Liver (tissue), 9 donors: ENCODE results near the gene AMY1C. TPM values are rescaled to one million over a fixed set of nuclear protein-coding genes. Genes with fewer than 3 reads are reported as not detected.
"Not testable (repeated sequence)": the region's sequence is repeated elsewhere in the genome, so short reads cannot be mapped to it uniquely, and the experiment has no call there.

Experiments
- DNase-seq: peaks from one replicate; pipeline ENCODE4 v3.0.0-alpha.2; 2017; ENCODE audit warnings: low spot score
- H3K27ac ChIP-seq, 2 donors: one replicate each; pipeline ENCODE4 v1.7.0; 2013; ENCODE audit warnings: inconsistent platforms in 2 of 2, low read length in 2 of 2, control low read depth in 1 of 2, low read depth in 1 of 2, mild to moderate bottlenecking in 1 of 2
- H3K27me3 ChIP-seq, 4 donors: one replicate each; pipeline versions ENCODE4 v1.6.1 to v1.7.0; 2013; ENCODE audit warnings: low read length in 3 of 4, inconsistent platforms in 1 of 4, mild to moderate bottlenecking in 1 of 4, moderate library complexity in 1 of 4; ENCODE audit not compliant: control insufficient read depth in 4 of 4, insufficient read depth in 4 of 4
- H3K36me3 ChIP-seq, 4 donors: one replicate each; pipeline versions ENCODE4 v1.6.1 to v1.7.0; 2013; ENCODE audit warnings: low read length in 3 of 4, mild to moderate bottlenecking in 3 of 4, low read depth in 1 of 4, moderate library complexity in 1 of 4; ENCODE audit not compliant: control insufficient read depth in 4 of 4, insufficient read depth in 3 of 4
- H3K4me1 ChIP-seq, 4 donors: one replicate each; pipeline versions ENCODE4 v1.6.1 to v1.7.0; 2013; ENCODE audit warnings: low read length in 3 of 4, mild to moderate bottlenecking in 3 of 4, moderate library complexity in 1 of 4; ENCODE audit not compliant: control insufficient read depth in 4 of 4, insufficient read depth in 4 of 4
- H3K4me3 ChIP-seq, 3 donors: one replicate each; pipeline versions ENCODE4 v1.6.1 to v1.7.0; 2013; ENCODE audit warnings: low read length in 3 of 3, control low read depth in 1 of 3, low read depth in 1 of 3, mild to moderate bottlenecking in 1 of 3
- H3K9ac ChIP-seq, 2 donors: one replicate each; pipeline ENCODE4 v1.7.0; 2013; ENCODE audit warnings: low read length in 2 of 2, mild to moderate bottlenecking in 2 of 2, moderate library complexity in 2 of 2, control low read depth in 1 of 2, low read depth in 1 of 2
- H3K9me3 ChIP-seq, 4 donors: one replicate each; pipeline versions ENCODE4 v1.6.1 to v1.7.0; 2013; ENCODE audit warnings: low read length in 3 of 4; ENCODE audit not compliant: control insufficient read depth in 4 of 4
- EGR1 ChIP-seq, 2 donors: IDR thresholded peaks; 2 replicates each; pipeline ENCODE4 v1.6.1; 2016 to 2018; ENCODE audit warnings: antibody characterized with exemption in 2 of 2, low read depth in 2 of 2
- FOXA1 ChIP-seq: IDR thresholded peaks from 2 replicates; pipeline ENCODE4 v1.6.1; 2016; ENCODE audit warnings: antibody characterized with exemption
- FOXA2 ChIP-seq: IDR thresholded peaks from 2 replicates; pipeline ENCODE4 v1.6.1; 2016; ENCODE audit warnings: antibody characterized with exemption
- GABPA ChIP-seq, 2 donors: IDR thresholded peaks in 1 of 2; conservative IDR thresholded peaks in 1 of 2; 2 replicates each; pipeline ENCODE4 v1.6.1; 2016; ENCODE audit warnings: antibody characterized with exemption in 2 of 2, mild to moderate bottlenecking in 1 of 2, moderate library complexity in 1 of 2
- HNF4G ChIP-seq: IDR thresholded peaks from 2 replicates; pipeline ENCODE4 v1.6.1; 2016; ENCODE audit warnings: antibody characterized with exemption
- JUND ChIP-seq, 2 donors: IDR thresholded peaks; 2 replicates each; pipeline ENCODE4 v1.6.1; 2016; ENCODE audit warnings: antibody characterized with exemption in 2 of 2
- RXRA ChIP-seq, 2 donors: IDR thresholded peaks; 2 replicates each; pipeline ENCODE4 v1.6.1; 2017 to 2018; ENCODE audit warnings: antibody characterized with exemption in 2 of 2, mild to moderate bottlenecking in 1 of 2
- YY1 ChIP-seq: IDR thresholded peaks from 2 replicates; pipeline ENCODE4 v1.6.1; 2016; ENCODE audit warnings: antibody characterized with exemption, mild to moderate bottlenecking
- WGBS: extraction: QIAGEN DNeasy Blood & Tissue Kit; methylation state at CpG from one replicate; pipeline ENCODE4 v1.1.7; 2013; 5-methylcytosine and 5-hydroxymethylcytosine counted together
- polyA plus RNA-seq, 2 donors: library from polyadenylated mRNA; stranded (reverse) in 1 of 2; unstranded in 1 of 2; fragments of 200-250 nt in 1 of 2; fragments of >200 nt in 1 of 2; fragmentation: Nextera tagmentation in 1 of 2; extraction: Ambion mirVana in 1 of 2; gene quantifications; one replicate each; pipeline versions ENCODE4 v1.2.1 to v1.2.3, GENCODE V29; 2013 to 2015
- total RNA-seq, 2 donors: library from RNA; depleted of rRNA; stranded (reverse); fragments of >200 nt; gene quantifications; one replicate each; pipeline ENCODE4 v1.2.3, GENCODE V29; 2014
- TF ChIP-seq, protein P1 (sequence below): IDR thresholded peaks from 2 replicates; pipeline ENCODE4 v1.6.1; 2016; ENCODE audit warnings: antibody characterized with exemption
- TF ChIP-seq, protein P2 (sequence below): IDR thresholded peaks from 2 replicates; pipeline ENCODE4 v1.6.1; 2016; ENCODE audit warnings: antibody characterized with exemption, mild to moderate bottlenecking
- TF ChIP-seq, protein P3 (sequence below): IDR thresholded peaks from 2 replicates; pipeline ENCODE4 v1.6.1; 2016; ENCODE audit warnings: antibody characterized with exemption
- TF ChIP-seq, protein P4 (sequence below): IDR thresholded peaks from 2 replicates; pipeline ENCODE4 v1.6.1; 2016; ENCODE audit warnings: antibody characterized with exemption
- TF ChIP-seq, protein P5 (sequence below): fragments of 150-350 bp; IDR thresholded peaks from 2 replicates; pipeline ENCODE4 v1.5.1; 2017; ENCODE audit warnings: improper control_type of control experiment, low read depth, low read length; ENCODE audit not compliant: missing input control
- donor health status: healthy.
- donor health status: healthy.
- donor health status: healthy.
- donor health status: healthy.
- donor health status: healthy.

The AMY1C gene
- total and polyA plus RNA-seq, 4 donors = not detected

DNA sequence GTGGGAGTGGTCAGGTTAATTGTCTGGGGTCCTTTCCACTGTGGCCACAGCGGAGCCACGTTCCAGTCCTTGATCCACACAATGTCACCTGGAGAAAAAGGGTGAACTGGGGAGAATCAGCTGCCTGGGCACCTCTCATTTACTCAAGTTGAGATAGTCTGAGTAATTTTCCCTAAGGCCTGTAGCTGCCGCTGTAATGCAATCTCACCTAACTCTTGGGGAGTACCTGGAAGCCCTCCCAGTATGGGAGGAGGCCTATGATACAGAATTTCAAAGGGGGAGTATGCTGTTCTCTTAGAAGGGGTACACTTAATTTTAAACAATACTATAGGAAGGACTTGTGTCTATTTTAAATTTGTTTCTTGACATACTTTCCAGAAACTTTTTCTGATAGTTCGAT, 5.2 kb upstream of the AMY1C start:
- H3K27me3 ChIP-seq, H3K27ac ChIP-seq, H3K36me3 ChIP-seq, H3K4me3 ChIP-seq, H3K9ac ChIP-seq, H3K4me1 ChIP-seq, H3K9me3 ChIP-seq, DNase-seq: not testable (repeated sequence)
- no CpG with 5 or more reads among the region's 4 CpGs for WGBS

DNA sequence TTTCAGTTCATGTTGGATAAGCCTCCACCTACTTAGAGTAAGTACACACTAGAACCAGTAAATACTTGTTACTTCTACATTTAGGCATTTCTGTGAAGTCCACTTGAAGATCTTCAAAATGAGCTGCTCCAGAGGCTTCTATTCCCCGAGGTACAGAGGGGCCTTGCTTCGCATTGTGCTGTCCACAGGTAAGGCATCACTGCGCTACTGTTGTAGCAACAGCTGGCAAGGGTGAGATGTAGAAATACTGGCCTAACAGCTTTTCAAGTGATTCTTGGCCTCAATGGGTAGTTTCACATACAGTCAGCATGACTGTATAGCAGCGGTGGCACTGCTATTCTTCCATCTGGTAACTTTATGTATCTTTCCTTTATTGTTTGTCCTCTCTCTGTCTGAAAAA, 4.7 kb upstream of the AMY1C start:
- not testable (repeated sequence) for H3K4me3 ChIP-seq, H3K4me1 ChIP-seq, DNase-seq, H3K9me3 ChIP-seq, H3K9ac ChIP-seq, H3K27me3 ChIP-seq, H3K36me3 ChIP-seq, H3K27ac ChIP-seq
- WGBS = no CpG with 5 or more reads among the region's 4 CpGs

DNA sequence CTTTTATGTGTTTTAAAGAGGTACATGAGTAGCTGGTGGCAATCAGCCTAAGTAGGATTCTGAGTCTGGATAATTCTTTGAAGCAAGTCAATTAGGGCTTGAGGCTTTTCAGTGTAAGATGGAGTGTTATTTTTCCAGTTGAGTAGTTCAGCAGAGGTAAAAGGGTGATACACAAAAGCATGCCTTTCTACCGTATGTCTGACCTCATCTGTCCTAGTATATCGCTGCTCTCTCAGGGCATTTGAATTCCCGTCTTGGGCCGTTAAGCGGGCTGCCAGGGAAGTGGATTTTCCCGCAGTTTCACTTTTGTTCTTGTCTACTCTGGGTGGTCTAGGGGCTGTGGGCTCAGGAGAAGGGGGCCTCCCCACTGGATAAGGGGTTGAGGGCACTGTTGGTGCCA, 1.4 kb upstream of the AMY1C start:
- H3K4me3 ChIP-seq, H3K9ac ChIP-seq, H3K9me3 ChIP-seq, DNase-seq, H3K4me1 ChIP-seq, H3K27ac ChIP-seq, H3K27me3 ChIP-seq, H3K36me3 ChIP-seq: not testable (repeated sequence)
- no CpG with 5 or more reads among the region's 6 CpGs for WGBS

DNA sequence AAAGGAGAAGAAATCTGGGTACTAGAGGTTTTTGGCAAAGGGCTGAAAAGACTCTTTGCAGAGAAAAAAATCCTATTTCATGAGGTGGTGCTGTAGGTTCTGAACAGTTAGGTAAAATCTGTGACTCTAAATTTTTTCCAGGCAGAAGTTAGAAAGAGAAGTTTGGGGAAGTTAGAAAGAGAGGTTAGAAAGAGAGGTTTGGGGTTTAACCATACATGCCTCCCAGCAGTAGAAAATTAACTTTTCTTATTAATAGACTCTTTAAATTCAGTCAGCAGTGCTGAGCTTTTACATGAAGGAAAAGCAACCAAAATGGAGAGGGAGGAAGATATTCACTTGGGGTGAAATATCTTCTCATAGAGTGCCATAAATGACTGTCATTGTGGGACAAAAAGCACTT, 12.2 kb downstream of the AMY1C start:
- Histone ChIP-seq H3K36me3 (no peaks in the 10 kb centered on the region), H3K9ac (no peak overlapping the region), H3K9me3 (peaks cover 0 to 3% (median under 1%) of the 10 kb centered on the region in 4 donors), H3K4me1 (no peaks in the 10 kb centered on the region), H3K27me3 (no peaks in the 10 kb centered on the region), H3K27ac (no peak overlapping the region), H3K4me3 (no peak overlapping the region)
- no peak for DNase-seq
- TF ChIP-seq JUND (IDR thresholded peaks at IDR 0.05) (no peak), RXRA (IDR thresholded peaks at IDR 0.05) (no peak), GABPA (IDR thresholded peaks at IDR 0.05 in 1 of 2, conservative IDR thresholded peaks at IDR 0.05 in 1 of 2) (no peak), HNF4G (no peak), YY1 (no peak), FOXA2 (no peak), EGR1 (IDR thresholded peaks at IDR 0.05; ENCODE audit: low read depth in 2 of 2) (no peak), FOXA1 (no peak)
- TF ChIP-seq, protein P1, sequence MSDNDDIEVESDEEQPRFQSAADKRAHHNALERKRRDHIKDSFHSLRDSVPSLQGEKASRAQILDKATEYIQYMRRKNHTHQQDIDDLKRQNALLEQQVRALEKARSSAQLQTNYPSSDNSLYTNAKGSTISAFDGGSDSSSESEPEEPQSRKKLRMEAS = no peak
- TF ChIP-seq, protein P2, sequence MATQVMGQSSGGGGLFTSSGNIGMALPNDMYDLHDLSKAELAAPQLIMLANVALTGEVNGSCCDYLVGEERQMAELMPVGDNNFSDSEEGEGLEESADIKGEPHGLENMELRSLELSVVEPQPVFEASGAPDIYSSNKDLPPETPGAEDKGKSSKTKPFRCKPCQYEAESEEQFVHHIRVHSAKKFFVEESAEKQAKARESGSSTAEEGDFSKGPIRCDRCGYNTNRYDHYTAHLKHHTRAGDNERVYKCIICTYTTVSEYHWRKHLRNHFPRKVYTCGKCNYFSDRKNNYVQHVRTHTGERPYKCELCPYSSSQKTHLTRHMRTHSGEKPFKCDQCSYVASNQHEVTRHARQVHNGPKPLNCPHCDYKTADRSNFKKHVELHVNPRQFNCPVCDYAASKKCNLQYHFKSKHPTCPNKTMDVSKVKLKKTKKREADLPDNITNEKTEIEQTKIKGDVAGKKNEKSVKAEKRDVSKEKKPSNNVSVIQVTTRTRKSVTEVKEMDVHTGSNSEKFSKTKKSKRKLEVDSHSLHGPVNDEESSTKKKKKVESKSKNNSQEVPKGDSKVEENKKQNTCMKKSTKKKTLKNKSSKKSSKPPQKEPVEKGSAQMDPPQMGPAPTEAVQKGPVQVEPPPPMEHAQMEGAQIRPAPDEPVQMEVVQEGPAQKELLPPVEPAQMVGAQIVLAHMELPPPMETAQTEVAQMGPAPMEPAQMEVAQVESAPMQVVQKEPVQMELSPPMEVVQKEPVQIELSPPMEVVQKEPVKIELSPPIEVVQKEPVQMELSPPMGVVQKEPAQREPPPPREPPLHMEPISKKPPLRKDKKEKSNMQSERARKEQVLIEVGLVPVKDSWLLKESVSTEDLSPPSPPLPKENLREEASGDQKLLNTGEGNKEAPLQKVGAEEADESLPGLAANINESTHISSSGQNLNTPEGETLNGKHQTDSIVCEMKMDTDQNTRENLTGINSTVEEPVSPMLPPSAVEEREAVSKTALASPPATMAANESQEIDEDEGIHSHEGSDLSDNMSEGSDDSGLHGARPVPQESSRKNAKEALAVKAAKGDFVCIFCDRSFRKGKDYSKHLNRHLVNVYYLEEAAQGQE = no peak
- TF ChIP-seq, protein P3, sequence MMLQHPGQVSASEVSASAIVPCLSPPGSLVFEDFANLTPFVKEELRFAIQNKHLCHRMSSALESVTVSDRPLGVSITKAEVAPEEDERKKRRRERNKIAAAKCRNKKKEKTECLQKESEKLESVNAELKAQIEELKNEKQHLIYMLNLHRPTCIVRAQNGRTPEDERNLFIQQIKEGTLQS = no peak
- TF ChIP-seq, protein P4, sequence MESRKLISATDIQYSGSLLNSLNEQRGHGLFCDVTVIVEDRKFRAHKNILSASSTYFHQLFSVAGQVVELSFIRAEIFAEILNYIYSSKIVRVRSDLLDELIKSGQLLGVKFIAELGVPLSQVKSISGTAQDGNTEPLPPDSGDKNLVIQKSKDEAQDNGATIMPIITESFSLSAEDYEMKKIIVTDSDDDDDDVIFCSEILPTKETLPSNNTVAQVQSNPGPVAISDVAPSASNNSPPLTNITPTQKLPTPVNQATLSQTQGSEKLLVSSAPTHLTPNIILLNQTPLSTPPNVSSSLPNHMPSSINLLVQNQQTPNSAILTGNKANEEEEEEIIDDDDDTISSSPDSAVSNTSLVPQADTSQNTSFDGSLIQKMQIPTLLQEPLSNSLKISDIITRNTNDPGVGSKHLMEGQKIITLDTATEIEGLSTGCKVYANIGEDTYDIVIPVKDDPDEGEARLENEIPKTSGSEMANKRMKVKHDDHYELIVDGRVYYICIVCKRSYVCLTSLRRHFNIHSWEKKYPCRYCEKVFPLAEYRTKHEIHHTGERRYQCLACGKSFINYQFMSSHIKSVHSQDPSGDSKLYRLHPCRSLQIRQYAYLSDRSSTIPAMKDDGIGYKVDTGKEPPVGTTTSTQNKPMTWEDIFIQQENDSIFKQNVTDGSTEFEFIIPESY = no peak
- TF ChIP-seq, protein P5, sequence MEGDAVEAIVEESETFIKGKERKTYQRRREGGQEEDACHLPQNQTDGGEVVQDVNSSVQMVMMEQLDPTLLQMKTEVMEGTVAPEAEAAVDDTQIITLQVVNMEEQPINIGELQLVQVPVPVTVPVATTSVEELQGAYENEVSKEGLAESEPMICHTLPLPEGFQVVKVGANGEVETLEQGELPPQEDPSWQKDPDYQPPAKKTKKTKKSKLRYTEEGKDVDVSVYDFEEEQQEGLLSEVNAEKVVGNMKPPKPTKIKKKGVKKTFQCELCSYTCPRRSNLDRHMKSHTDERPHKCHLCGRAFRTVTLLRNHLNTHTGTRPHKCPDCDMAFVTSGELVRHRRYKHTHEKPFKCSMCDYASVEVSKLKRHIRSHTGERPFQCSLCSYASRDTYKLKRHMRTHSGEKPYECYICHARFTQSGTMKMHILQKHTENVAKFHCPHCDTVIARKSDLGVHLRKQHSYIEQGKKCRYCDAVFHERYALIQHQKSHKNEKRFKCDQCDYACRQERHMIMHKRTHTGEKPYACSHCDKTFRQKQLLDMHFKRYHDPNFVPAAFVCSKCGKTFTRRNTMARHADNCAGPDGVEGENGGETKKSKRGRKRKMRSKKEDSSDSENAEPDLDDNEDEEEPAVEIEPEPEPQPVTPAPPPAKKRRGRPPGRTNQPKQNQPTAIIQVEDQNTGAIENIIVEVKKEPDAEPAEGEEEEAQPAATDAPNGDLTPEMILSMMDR = no peak
